ENCODE results near the gene MAB21L3.

DNA sequence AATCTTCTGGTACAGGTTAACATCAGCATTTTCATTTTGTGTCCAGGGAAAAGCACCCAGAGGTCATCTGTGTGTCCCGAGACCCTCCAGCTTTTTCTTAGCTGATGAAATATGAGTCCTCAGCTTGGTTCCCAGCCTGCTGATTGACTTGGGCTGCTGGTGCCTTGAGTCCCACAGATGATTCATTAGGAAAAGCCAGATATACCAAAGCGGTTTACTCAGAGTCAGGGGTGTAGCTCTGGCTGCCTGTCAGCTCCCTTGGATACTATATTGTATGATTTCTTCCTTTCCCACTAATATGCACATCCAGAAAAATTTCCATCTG, 43.7 kb upstream of the MAB21L3 start:
- TF ChIP-seq, protein P1, sequence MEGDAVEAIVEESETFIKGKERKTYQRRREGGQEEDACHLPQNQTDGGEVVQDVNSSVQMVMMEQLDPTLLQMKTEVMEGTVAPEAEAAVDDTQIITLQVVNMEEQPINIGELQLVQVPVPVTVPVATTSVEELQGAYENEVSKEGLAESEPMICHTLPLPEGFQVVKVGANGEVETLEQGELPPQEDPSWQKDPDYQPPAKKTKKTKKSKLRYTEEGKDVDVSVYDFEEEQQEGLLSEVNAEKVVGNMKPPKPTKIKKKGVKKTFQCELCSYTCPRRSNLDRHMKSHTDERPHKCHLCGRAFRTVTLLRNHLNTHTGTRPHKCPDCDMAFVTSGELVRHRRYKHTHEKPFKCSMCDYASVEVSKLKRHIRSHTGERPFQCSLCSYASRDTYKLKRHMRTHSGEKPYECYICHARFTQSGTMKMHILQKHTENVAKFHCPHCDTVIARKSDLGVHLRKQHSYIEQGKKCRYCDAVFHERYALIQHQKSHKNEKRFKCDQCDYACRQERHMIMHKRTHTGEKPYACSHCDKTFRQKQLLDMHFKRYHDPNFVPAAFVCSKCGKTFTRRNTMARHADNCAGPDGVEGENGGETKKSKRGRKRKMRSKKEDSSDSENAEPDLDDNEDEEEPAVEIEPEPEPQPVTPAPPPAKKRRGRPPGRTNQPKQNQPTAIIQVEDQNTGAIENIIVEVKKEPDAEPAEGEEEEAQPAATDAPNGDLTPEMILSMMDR (IDR thresholded peaks at IDR 0.05; ENCODE audit: insufficient read depth, low read length, poor library complexity, severe bottlenecking) = no peak
- TF ChIP-seq EZH2phosphoT487 (conservative IDR thresholded peaks at IDR 0.05; ENCODE audit: low read length) = no peak

Measured in SU-DHL-6 (cell line).